CD4-positive, alpha-beta T cell treated with Interleukin-6 at 100 ng/mL for 8 hours (primary cell): Measurements from ENCODE around the gene TRIM66.

Experiments
- DNase-seq: peaks from one replicate; pipeline ENCODE4 v3.0.0-alpha.2; 2020; ENCODE audit warnings: mixed read lengths, low spot score

TRIM66 gene

GRCh38 chr11:8713760-8714454 lies 31.4 kb upstream of the TRIM66 start:
- no peak for DNase-seq

- DNase-seq = no peak
These were observed 30.0 kb upstream of the TRIM66 start for GRCh38 chr11:8712506-8712905.

- no peak for DNase-seq
These were observed 29.5 kb upstream of the TRIM66 start for GRCh38 chr11:8711895-8712442.

DNA sequence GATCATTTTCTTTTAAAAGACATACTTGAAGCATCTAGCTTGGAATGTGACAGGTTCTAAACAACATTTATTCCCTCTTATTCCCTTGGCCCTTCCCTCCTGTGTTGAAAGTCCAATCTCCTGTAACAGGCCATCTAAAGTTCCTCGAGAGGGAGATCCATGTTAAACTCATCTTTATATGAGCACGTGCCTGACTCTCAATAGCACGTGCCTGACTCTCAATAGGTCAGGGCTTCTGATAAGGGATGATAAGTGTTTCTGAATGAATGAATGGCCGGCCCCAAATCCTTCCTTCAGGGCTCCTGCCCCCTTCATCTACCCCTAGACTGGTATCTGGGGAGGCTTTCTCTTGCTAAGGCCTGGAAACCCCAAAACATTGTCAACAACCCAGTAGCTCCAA lies 27.3 kb upstream of the TRIM66 start:
- no peak for DNase-seq

DNA sequence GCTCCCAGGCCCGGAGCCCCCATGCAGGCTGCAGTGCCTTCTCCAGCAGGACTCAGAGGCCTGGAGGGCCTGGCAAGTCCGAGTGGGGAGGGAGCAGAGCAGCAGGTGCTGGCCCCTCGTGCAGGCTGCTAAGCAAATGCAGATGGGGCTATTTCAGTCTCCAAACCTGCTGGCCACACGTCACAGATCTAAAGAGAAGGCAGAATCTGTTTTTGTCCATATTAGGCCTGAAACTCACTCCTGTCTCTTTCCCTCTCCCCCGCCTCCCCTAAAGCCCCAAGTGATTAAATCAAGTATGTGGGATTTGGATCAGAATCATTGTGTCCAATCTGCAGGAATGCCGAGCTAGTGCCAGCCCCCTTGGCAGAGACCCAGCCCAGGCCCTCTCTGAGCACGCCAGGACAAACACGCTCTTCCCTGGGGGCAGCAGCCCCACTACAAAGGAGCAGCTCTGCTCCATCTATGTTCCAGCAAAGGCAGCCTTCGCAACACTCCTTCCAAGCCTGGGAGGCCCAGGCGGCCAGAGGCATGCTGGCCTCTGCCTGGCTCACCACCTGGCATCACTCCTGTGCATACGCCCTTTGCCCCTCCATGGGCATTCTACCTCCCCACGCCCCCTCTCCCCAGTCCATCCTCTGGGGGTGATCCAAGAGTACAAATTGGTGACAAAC lies 26.7 kb upstream of the TRIM66 start:
- no peak for DNase-seq

DNA sequence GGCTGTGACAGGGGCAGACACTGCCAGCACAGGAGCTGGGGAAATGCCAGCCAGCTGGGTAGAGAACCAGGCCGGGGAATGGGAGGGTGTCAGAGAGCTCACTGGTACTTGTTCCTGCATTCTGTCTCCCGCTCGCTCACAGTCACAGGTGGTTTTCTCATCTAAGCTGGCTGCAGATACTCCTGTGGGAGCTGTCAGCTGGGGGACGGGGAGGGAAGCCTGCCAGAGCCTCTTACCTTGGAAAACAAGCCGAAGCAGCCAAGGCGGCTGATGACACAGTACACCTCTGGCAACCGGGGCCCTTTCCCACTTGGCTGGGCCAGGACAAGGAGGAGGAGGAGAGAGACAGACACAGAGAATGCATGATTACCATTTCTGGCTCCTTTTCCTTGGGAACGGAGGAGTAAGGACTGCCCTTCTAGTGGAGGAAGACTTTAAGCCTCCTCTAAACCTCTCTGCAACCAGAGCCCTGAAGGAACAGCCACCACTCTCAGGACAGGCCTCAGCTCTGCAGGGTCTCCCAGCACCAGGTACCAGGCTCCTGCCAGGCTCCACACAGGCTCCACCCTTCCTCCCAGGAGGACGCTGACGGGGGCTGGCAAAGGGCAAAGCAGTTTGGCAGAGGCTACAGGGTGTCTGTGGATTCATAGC lies 25.2 kb upstream of the TRIM66 start:
- DNase-seq = no peak

DNA sequence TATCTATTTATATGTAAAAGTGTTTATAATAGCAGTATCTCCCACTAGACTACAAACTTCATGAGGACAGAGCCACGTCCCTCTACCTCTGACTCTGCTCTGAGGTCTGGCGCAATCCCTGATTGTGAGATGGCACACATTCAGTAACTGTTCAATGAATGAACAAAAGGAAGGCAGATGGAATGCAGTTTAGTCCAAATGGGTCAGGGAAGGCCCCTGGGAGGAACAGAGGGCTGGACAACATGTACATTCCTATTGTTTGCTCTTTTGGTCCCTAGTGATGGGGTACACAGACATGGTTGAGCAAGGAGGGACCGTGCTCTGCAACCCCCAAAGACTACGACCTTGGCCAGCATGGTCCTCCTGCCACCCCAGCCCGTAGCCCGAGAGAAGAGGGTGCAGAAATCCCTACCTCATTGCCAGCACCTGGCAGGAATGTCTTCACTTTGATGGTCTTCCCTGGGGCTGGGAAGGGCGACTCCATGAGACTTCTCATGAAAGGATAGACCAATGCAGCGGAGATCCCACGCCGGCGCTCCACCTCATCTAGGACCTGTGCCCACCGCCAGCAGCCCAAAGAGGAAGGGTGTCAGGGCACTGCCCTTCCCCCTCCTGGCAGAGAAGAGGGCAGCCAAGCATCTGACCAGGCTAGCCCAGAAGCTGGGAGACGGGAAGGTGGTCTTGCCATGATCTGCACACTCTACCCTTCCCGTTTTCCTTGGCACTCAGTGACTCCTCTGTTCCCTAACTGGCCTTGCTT lies 24.4 kb upstream of the TRIM66 start:
- no peak for DNase-seq

- DNase-seq = no peak
These were observed 22.7 kb upstream of the TRIM66 start for GRCh38 chr11:8705146-8705545.

- no peak for DNase-seq
These were observed 21.7 kb upstream of the TRIM66 start for GRCh38 chr11:8704136-8704535.

DNA sequence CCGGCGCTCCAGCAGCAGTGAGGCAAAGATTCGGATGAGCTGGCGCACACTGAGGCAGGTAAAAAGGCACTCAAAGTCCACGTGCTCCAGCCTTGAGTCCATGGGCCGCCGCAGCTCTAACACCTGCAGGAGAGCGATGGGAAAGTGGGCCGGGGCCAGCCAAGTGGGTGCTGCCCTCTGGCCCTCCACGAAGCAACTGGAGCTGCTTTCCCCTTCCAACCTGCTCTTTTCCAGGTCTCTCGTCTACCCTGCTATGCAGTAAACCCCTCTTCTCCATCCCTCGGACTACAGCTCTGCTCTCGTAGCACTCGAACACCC lies 20.1 kb upstream of the TRIM66 start:
- no peak for DNase-seq

DNA sequence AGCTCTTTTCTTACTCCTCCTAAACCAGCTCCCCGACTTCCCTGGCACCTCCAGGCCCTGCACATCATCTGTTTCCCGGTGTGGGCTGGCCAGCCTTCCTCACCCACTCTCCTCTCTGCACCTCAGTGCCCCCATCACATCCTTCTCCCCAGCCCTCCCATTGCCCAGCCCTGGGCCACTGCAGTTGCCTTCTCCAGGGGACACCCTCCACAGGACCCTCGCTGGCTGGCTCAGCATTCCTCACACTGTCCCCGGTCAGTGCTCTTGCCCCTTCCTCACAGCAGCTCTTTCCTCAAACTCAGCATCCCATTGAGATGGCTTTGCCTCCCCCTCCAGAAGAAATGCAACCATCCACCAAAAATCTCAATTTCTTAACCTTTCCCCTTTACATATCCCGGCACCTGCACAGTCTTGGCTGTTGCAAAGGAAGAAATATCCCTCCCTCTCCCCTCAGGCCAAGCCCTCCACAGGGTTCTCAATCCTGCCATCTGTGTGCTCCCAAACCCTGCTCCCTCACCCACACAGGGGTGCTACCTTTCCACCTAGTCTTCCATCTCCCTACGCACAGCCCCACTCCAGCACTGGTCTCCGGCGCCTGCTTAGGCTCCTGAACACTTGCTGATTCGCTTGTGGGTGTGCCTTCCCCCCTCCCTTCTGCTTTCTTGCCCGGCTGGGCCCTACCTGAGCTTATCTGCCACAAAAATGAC lies 19.6 kb upstream of the TRIM66 start:
- no peak for DNase-seq

DNA sequence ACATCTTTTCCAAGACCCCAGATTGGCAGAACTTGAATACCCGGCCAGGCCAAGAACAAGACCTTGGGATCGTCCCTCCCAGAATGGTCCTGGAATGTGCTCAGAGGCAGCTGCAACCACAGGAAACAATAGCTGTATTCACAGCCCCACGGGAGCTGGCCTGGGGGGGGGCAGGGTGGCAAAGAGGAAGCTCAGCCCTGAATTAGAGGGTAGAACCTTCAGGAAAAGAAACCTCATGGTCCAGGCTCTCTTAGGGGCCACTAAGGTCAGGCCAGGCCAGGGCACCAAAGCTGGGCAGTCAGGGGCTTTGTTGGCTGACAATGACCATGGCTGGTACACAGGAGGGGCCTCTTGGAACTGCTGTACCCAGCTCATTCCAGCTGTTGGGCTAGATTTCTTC lies 17.4 kb upstream of the TRIM66 start:
- no peak for DNase-seq

GRCh38 chr11:8698917-8699441 lies 16.5 kb upstream of the TRIM66 start:
- DNase-seq = no peak

DNA sequence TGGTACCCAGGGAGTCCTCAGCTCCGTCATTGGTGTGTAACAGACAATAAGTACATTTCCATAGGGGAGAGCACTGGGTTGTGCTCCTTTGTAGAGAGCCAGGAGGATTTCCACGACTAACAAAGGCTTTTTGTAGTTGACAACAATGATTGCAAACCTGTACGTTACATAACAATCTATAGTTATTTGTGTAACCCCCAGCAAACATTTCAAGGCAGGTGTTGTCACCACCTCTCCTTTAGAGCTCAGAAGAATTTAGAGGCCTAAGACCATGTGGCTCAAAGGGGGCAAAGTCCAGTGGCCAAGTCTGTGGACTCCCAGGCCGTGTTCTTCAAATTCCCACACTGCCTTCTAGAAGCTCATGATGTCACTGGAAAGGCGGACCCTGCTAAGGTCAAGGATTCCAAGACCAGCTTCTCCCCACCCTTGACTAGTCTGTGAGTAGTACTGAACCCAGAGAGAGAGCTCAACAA lies 15.9 kb upstream of the TRIM66 start:
- DNase-seq = no peak

DNA sequence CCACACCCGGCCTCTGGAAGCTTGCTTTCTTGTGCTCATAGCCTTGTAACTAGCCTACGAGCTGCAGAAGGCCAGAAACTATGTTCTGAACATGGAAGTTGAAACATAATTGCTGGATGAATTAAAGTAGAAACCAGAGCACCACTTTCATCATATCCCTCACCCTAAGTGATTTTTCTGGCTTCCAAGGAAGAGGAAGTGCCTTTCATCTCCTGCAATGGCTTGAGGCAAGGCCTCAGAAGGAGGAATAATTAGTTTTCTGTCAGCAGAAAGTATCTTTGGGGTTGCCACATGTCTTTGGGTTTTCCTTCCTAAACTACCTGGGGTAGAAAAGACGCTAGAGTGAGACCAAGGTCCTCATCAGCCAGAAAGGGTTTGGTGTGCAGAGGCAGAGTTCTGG lies 14.6 kb upstream of the TRIM66 start:
- no peak for DNase-seq

DNA sequence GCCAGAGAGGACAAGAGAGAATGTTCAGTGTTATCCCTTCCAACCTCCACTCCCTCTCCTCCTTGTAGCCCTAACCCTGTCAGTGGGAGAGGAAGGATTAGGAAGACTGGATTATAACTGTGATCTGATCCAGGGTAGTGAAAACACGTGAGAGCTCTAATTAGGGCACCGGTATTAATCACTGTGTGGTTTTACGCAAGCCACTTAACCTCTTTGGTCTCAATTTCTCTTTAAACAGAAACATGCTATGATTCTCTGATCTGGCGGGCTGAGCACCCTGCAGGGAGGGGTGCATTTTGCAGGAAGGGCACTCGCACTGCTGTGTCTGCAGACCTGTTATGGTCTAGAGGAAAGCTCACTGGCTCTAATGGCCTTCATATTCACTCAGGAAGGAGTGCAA lies 11.7 kb upstream of the TRIM66 start:
- DNase-seq = no peak

DNA sequence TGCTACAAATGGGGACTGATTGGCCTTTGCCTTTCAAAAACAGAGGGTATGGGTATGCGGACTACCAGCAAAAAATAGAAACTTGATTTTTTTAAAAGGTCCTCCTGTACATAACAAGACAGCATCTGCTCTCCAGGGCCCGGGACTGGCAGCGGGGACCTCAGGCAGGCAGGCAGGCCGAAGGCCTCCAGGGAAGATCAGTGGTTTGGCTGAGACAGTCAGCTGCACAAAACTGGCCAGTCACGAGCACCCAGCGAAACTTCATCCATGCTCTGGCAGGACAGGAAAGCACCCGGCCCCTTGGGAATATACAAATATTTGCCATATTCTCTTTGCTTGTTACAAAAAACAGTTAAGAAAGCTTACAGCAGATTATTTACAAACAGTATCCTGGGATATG lies 11.1 kb upstream of the TRIM66 start:
- no peak for DNase-seq

- DNase-seq = no peak
These were observed 10.6 kb upstream of the TRIM66 start for GRCh38 chr11:8693010-8693551.

GRCh38 chr11:8692417-8692816 lies 10.0 kb upstream of the TRIM66 start:
- DNase-seq = no peak

GRCh38 chr11:8691601-8692000 lies 9.1 kb upstream of the TRIM66 start:
- DNase-seq = no peak
